Endothelial cell of umbilical vein (primary cell): ENCODE measurements around the gene PPM1G. TPM values are rescaled to one million over a fixed set of nuclear protein-coding genes. Genes with fewer than 3 reads are reported as not detected.

Source experiments
- BruUV-seq: library from RNA; stranded (reverse); fragments of 400-500 nt; replicated peaks from 2 replicates; lab custom pipeline; 2021; lab: Mats Ljungman, UMichigan
- CTCF ChIA-PET: fragments of 300-600, 350-600 bp; sonication (Branson Sonifier 250); formaldehyde crosslinking; loops from one replicate; lab custom pipeline; 2021; ENCODE audit warnings: antibody characterized with exemption, inconsistent platforms; lab: Charles Lee
- POLR2A ChIA-PET: fragments of 300-600, 350-600 bp; sonication (Branson Sonifier 250); formaldehyde crosslinking; loops from one replicate; lab custom pipeline; 2021; ENCODE audit warnings: antibody characterized with exemption, inconsistent platforms; lab: Charles Lee
- DNase-seq: peaks from one replicate; pipeline ENCODE4 v3.0.0-alpha.2; 2011; ENCODE audit warnings: low read depth, low spot score
- FAIRE-seq: peaks from 2 replicates; lab custom pipeline; 2011; peaks lifted over from hg19 to GRCh38; lab: Jason Lieb, UNC
- H2AFZ ChIP-seq: 2 replicates; pipeline ENCODE4 v1.6.0; 2012; ENCODE audit warnings: low read depth, low read length, control low read depth, inconsistent platforms
- H3K27ac ChIP-seq: 2 replicates; pipeline ENCODE4 v1.5.1; 2011; ENCODE audit warnings: low read depth, mild to moderate bottlenecking, control low read depth, low read length, moderate library complexity; ENCODE audit not compliant: insufficient read depth
- H3K27me3 ChIP-seq, 2 experiments: 2 replicates each; pipeline versions ENCODE4 v1.6.0 to v1.6.1; 2011; ENCODE audit warnings: low read length in 2 of 2, mixed read lengths in 1 of 2; ENCODE audit not compliant: control insufficient read depth in 2 of 2, insufficient read depth in 2 of 2
- H3K36me3 ChIP-seq, 2 experiments: 2 replicates in 1 of 2; 3 replicates in 1 of 2; pipeline ENCODE4 v1.5.1; 2011; ENCODE audit warnings: low read length in 2 of 2, mild to moderate bottlenecking in 1 of 2, moderate library complexity in 1 of 2; ENCODE audit not compliant: control insufficient read depth in 2 of 2, insufficient read depth in 2 of 2; ENCODE audit errors: extremely low read depth in 1 of 2
- H3K4me1 ChIP-seq: 3 replicates; pipeline ENCODE4 v1.5.1; 2011; ENCODE audit warnings: mild to moderate bottlenecking, low read length; ENCODE audit not compliant: control insufficient read depth, insufficient read depth; ENCODE audit errors: extremely low read depth
- H3K4me2 ChIP-seq: 2 replicates; pipeline ENCODE4 v1.6.1; 2011; ENCODE audit warnings: low read length, control low read depth, mixed read lengths; ENCODE audit not compliant: insufficient read depth
- H3K4me3 ChIP-seq, 3 experiments: fragments of 200-600 bp in 1 of 3; sonication (generic), shearing (Covaris generic) in 1 of 3; replicated peaks in 1 of 3; 2 replicates each; pipeline ENCODE4 v1.5.1; 2011 to 2016; ENCODE audit warnings: control low read depth in 3 of 3, low read length in 3 of 3, mild to moderate bottlenecking in 2 of 3, inconsistent platforms in 1 of 3, low read depth in 1 of 3, moderate library complexity in 1 of 3; ENCODE audit not compliant: insufficient read depth in 1 of 3
- H3K79me2 ChIP-seq: 2 replicates; pipeline ENCODE4 v1.6.0; 2012; ENCODE audit warnings: low read length, inconsistent platforms; ENCODE audit not compliant: control insufficient read depth, insufficient read depth
- H3K9ac ChIP-seq: replicated peaks from 2 replicates; pipeline ENCODE3; 2011; ENCODE audit warnings: low read length, control low read depth; ENCODE audit not compliant: insufficient read depth; ENCODE audit errors: extremely low read depth
- H3K9me1 ChIP-seq: replicated peaks from 3 replicates; pipeline ENCODE4 v1.6.0; 2011; ENCODE audit warnings: mild to moderate bottlenecking, low read length; ENCODE audit not compliant: control insufficient read depth, insufficient read depth; ENCODE audit errors: extremely low read depth
- H3K9me3 ChIP-seq: replicated peaks from 2 replicates; pipeline ENCODE4 v1.5.1; 2012; ENCODE audit warnings: low read length, inconsistent platforms; ENCODE audit not compliant: control insufficient read depth, insufficient read depth
- H4K20me1 ChIP-seq: replicated peaks from 2 replicates; pipeline ENCODE3; 2011; ENCODE audit warnings: mild to moderate bottlenecking, low read length; ENCODE audit not compliant: control insufficient read depth, insufficient read depth; ENCODE audit errors: extremely low read depth
- CTCF ChIP-seq, 2 donors: IDR thresholded peaks; 1 replicate in 1 of 2; 2 replicates in 1 of 2; pipeline ENCODE4 v1.5.1; 2011; ENCODE audit warnings: low read length in 2 of 2, mild to moderate bottlenecking in 2 of 2, moderate library complexity in 2 of 2, control low read depth in 1 of 2, inconsistent platforms in 1 of 2, low read depth in 1 of 2; ENCODE audit not compliant: insufficient read depth in 1 of 2; ENCODE audit errors: extremely low read depth in 1 of 2
- EZH2 ChIP-seq: IDR thresholded peaks from 2 replicates; pipeline ENCODE4 v1.6.1; 2012; ENCODE audit warnings: borderline replicate concordance, low read depth, mild to moderate bottlenecking, moderate library complexity, low read length, inconsistent platforms; ENCODE audit not compliant: severe bottlenecking
- FOS ChIP-seq: IDR thresholded peaks from 2 replicates; pipeline ENCODE4 v1.6.1; 2011; ENCODE audit warnings: mild to moderate bottlenecking, low read length, moderate library complexity, borderline replicate concordance; ENCODE audit not compliant: insufficient read depth
- GATA2 ChIP-seq: IDR thresholded peaks from 2 replicates; pipeline ENCODE4 v1.7.0; 2011; ENCODE audit warnings: low read depth, mild to moderate bottlenecking, moderate library complexity, mixed read lengths, low read length; ENCODE audit not compliant: insufficient read length, insufficient read depth
- JUN ChIP-seq: IDR thresholded peaks from 2 replicates; pipeline ENCODE4 v1.6.1; 2011; ENCODE audit warnings: borderline replicate concordance, low read depth; ENCODE audit not compliant: insufficient read length, insufficient read depth
- MAX ChIP-seq: IDR thresholded peaks from 2 replicates; pipeline ENCODE4 v1.6.1; 2011; ENCODE audit not compliant: insufficient read depth, insufficient read length
- MYC ChIP-seq: IDR thresholded peaks from one replicate; pipeline ENCODE4 v1.6.1; 2011; ENCODE audit warnings: mild to moderate bottlenecking, low read depth, low read length
- POLR2A ChIP-seq: IDR thresholded peaks from 2 replicates; pipeline ENCODE4 v1.6.1; 2012; ENCODE audit warnings: low read depth, mild to moderate bottlenecking, control low read depth, low read length
- POLR2AphosphoS5 ChIP-seq: IDR thresholded peaks from 2 replicates; pipeline ENCODE4 v1.6.1; 2012; ENCODE audit warnings: low read depth, mild to moderate bottlenecking, control low read depth, low read length, moderate library complexity; ENCODE audit not compliant: insufficient read depth
- dilution Hi-C: fragments of 300-500 bp; cut with MboI; formaldehyde crosslinking; loops from one replicate; pipeline ENCODE4 v1.15.0; 2019; ENCODE audit warnings: low sequenced_read_pairs; ENCODE audit not compliant: extremely low pct_ligation_motif_present
- intact Hi-C: fragments of 100-400 bp; cut with micrococcal nuclease; formaldehyde crosslinking; loops from one replicate; pipeline ENCODE4 v1.10.0; 2022
- polyA plus RNA-seq, 4 experiments: library from polyadenylated mRNA; depleted of rRNA in 3 of 4; stranded (reverse) in 3 of 4; unstranded in 1 of 4; fragments of >200 nt; gene quantifications; 2 replicates each; pipeline versions ENCODE4 v1.2.1 to v1.2.3, GENCODE V29; 2011 to 2012; ENCODE audit warnings: missing spikeins in 1 of 4
- total RNA-seq: library from RNA; stranded (reverse); gene quantifications from 2 replicates; pipeline ENCODE4 v1.2.3, GENCODE V29; 2021

The PPM1G gene
- total and polyA plus RNA-seq, 2 donors (not counting 3 experiments of a cell fraction or from before 2014, with no cell fraction given), result 48.1 to 135 TPM

DNA sequence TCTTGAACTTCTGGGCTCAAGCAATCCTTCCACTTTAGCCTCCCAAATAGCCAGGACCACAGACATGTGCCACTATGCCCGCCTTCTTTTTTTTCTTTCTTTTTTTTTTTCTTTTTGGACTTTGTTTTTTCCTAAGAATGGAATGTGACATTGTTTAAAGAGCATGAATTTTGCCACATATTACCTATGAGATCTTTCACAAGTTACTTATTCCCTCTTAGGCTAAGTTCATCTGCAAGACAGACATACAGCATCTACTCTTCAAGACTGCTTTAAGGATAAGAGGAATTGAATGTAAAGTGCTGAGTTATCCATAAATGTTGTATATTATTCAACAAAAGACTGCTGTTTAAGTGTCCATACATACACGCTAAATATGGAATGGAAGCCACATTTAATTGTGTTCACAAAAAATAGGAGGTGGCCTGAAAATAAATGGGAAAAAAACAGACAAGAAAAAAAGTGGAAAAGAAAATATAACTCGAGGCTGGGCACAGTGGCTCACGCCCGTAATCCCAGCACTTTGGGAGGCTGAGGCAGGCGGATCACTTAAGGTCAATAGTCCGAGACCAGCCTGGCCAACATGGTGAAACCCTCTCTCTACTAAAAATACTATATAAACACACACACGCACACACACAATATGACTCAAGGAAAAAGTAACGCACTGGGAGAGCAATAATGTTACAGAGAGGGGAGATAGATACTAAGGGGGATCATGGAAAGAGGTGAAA is 3.2 kb upstream of the PPM1G start:
- Histone ChIP-seq H2AFZ (no peak overlapping the region), H3K9ac (no peak overlapping the region), H3K4me2 (no peak overlapping the region), H3K36me3 (peaks cover 0 to under 1% of the 10 kb centered on the region in 2 experiments), H3K79me2 (peaks cover 17% of the 10 kb centered on the region), H4K20me1 (no peaks in the 10 kb centered on the region), H3K9me3 (no peaks in the 10 kb centered on the region), H3K9me1 (no peaks in the 10 kb centered on the region), H3K27ac (no peak overlapping the region), H3K4me3 (no peak overlapping the region), H3K27me3 (peaks cover 1 to 5% of the 10 kb centered on the region in 2 experiments), H3K4me1 (peaks cover 13% of the 10 kb centered on the region)
- FAIRE-seq, result no peak
- DNase-seq, result no peak
- TF ChIP-seq JUN (no peak), FOS (no peak), POLR2AphosphoS5 (no peak)
- BruUV-seq, result no TSS peak
- ChIA-PET CTCF (no interaction called here), POLR2A (interaction anchor here (0.7 kb wide), 1 partner anchor 38 kb away, joined by 3 read pairs; no protein-coding TSS in a partner anchor)
- dilution Hi-C loops (no loop called here), intact Hi-C loops (no loop called here)

DNA sequence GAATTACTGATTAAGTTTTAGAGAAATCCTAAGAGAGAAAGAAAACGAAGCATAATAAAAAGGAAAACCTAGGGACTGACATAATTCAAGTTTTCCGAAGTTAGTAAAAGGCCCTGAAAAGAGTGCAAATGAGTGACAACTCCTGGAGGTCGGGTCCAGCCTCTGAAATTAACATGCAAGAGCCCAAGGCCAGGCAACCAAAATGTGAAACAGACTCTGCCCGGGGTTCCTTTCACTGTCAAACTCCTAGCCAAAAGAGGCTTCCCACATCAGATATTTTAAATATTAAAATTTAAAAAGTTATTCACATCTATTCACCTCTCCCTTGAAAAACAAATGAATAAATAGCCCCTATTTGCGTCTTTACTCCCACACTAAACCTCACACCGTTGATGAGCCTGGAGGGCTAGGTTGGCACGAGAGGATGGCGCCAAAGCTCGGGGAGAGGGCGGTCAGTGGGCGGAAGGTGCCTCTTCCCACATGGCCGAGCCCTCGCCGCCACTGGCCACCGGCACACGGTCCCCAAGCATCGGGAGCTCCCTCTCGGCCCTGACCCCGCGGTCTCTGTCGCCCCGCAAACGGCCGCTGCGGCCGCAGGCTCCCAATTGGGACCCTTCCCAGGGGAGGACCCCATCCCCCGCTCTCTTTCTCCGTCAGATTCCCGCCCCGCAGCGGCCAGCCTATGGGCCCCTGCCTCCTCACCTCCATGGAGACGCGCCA is 630 bp downstream of the PPM1G start:
- peaks cover 54% of the 10 kb centered on the region for H3K79me2 ChIP-seq
- dilution Hi-C loops (no loop called here), intact Hi-C loops (loop anchor here (1.0 to 5.0 kb wide), 6 partner anchors 20 to 275 kb away; partner anchors contain the start of genes CCDC121, GPN1, IFT172 and NRBP1)
- peak overlapping the region; percentile 99 for H3K4me2 ChIP-seq
- H3K4me3 ChIP-seq, result peak overlapping the region; percentile 71 to 90 (median 84)
- FAIRE-seq (peak; percentile 69), DNase-seq (peak; percentile 12)
- H3K9ac ChIP-seq, result peak overlapping the region; percentile 85
- H3K27ac ChIP-seq, result peak overlapping the region; percentile 73
- H3K4me1 ChIP-seq, result peaks cover 20% of the 10 kb centered on the region
- H4K20me1 ChIP-seq, result peaks cover 2% of the 10 kb centered on the region
- no peaks in the 10 kb centered on the region for H3K9me3 ChIP-seq
- TSS peak; percentile 45 for BruUV-seq
- H3K27me3 ChIP-seq, result peaks cover 1 to 5% of the 10 kb centered on the region in 2 experiments
- H3K9me1 ChIP-seq, result no peaks in the 10 kb centered on the region
- H2AFZ ChIP-seq, result peak overlapping the region; percentile 71
- POLR2A ChIA-PET, result interaction anchor here (2.9 kb wide), 1 partner anchor 20 kb away, joined by 18 read pairs; the partner anchor contains the start of gene NRBP1
- TF ChIP-seq POLR2AphosphoS5 (no peak), FOS (no peak), MAX (no peak), JUN (no peak), MYC (no peak), POLR2A (no peak), CTCF (IDR thresholded peaks at IDR 0.05; ENCODE audit: extremely low read depth in 1 of 2, insufficient read depth in 1 of 2, low read depth in 1 of 2, low read length in 2 of 2) (no peak), EZH2 (no peak), GATA2 (no peak)
- H3K36me3 ChIP-seq, result peaks cover 0 to 6% of the 10 kb centered on the region in 2 experiments
- CTCF ChIA-PET, result interaction anchor here (1.0 to 4.3 kb wide), 9 partner anchors 11 to 274 kb away, joined by 3 to 75 read pairs (median 5); partner anchors contain the start of genes GTF3C2, NRBP1, SLC4A1AP and SUPT7L
